ENCODE measurements around the gene VASP.

Gene VASP

GRCh38 chr19:45528149-45528743, 21.0 kb downstream of the VASP start:
- POLR2A ChIA-PET: no interaction called here
- TF ChIP-seq, protein P1, sequence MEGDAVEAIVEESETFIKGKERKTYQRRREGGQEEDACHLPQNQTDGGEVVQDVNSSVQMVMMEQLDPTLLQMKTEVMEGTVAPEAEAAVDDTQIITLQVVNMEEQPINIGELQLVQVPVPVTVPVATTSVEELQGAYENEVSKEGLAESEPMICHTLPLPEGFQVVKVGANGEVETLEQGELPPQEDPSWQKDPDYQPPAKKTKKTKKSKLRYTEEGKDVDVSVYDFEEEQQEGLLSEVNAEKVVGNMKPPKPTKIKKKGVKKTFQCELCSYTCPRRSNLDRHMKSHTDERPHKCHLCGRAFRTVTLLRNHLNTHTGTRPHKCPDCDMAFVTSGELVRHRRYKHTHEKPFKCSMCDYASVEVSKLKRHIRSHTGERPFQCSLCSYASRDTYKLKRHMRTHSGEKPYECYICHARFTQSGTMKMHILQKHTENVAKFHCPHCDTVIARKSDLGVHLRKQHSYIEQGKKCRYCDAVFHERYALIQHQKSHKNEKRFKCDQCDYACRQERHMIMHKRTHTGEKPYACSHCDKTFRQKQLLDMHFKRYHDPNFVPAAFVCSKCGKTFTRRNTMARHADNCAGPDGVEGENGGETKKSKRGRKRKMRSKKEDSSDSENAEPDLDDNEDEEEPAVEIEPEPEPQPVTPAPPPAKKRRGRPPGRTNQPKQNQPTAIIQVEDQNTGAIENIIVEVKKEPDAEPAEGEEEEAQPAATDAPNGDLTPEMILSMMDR (IDR thresholded peaks at IDR 0.05; ENCODE audit: control extremely low read depth, extremely low read depth, low read depth, missing control alignments): no peak
- no peak for DNase-seq (ENCODE audit: extremely low spot score)
- CTCF ChIA-PET: interaction anchor here (1.0 to 4.1 kb wide), 3 partner anchors 14 to 30 kb away, joined by 3 to 22 read pairs (median 4); no protein-coding TSS in a partner anchor

DNA sequence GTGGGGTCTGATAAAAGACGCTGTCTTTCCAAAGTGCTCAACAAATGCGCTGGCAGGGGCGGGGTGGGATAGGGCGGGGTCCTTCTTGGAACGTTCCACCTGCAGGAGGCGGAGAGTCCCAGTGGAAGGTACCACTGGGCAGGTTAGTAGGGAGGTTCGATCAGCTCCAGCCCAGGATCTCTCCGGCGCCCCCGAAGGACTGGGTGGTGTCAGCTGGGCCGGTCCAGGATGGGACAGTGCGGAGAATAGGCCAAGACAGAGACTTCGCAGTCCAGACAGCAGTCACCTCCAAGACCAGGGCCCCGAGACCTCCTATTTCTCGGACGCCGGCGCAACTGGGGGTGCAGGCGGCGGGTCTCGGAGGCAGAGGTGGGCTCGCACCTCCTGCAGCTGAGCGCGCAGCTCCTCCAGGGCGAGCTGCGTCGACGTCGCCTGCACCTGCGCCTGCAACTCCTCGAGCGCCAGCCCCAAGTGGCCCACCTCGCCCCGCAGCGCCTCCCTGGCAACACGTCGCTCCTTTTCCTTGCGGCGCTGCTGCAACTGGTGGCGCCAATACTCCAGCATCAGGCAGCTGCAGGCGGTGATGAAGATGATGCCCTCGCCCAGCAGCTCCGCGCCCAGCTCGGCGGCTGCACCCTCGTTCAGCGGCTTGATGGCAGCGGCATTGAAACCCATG, 21.6 kb downstream of the VASP start:
- DNase-seq (ENCODE audit: extremely low spot score): no peak
- TF ChIP-seq, protein P1 (IDR thresholded peaks at IDR 0.05; ENCODE audit: control extremely low read depth, extremely low read depth, low read depth, missing control alignments): no peak
- ChIA-PET CTCF (interaction anchor here (0.9 to 4.1 kb wide), 3 partner anchors 16 to 34 kb away, joined by 3 to 22 read pairs (median 4); no protein-coding TSS in a partner anchor), POLR2A (no interaction called here)

DNA sequence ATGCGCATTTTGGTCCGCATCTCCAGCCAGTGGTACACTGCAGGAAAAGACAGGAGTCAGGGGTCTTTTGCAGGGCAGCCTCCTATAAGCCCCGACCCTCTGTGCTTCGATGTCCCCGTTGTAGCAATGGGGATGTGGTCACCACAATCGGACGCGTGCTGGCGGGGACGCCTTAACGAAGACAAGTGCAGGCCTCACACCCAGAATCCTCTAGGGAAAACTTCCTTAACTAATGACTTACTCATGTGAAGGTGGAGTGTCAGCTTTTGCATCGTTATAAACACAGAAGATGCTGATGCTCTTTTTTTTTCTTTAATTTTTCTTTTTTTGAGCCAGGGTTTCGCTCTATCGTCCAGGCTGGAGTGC, 22.1 kb downstream of the VASP start:
- TF ChIP-seq, protein P1 (IDR thresholded peaks at IDR 0.05; ENCODE audit: control extremely low read depth, extremely low read depth, low read depth, missing control alignments): no peak
- ChIA-PET POLR2A (no interaction called here), CTCF (interaction anchor here (0.9 to 4.1 kb wide), 4 partner anchors 16 to 35 kb away, joined by 3 to 22 read pairs (median 4); no protein-coding TSS in a partner anchor)
- DNase-seq (ENCODE audit: extremely low spot score): no peak

- ChIA-PET CTCF (interaction anchor here (1.4 kb wide), 1 partner anchor 25 kb away, joined by 3 read pairs; no protein-coding TSS in a partner anchor), POLR2A (no interaction called here)
- TF ChIP-seq, protein P1 (IDR thresholded peaks at IDR 0.05; ENCODE audit: control extremely low read depth, extremely low read depth, low read depth, missing control alignments): no peak
- DNase-seq (ENCODE audit: extremely low spot score): no peak
These were observed 24.1 kb downstream of the VASP start for GRCh38 chr19:45531349-45531748.

- POLR2A ChIA-PET: interaction anchor here (1.1 kb wide), 1 partner anchor 9 kb away, joined by 8 read pairs; no protein-coding TSS in a partner anchor
These were observed 32.2 kb downstream of the VASP start for GRCh38 chr19:45539459-45539858.

DNA sequence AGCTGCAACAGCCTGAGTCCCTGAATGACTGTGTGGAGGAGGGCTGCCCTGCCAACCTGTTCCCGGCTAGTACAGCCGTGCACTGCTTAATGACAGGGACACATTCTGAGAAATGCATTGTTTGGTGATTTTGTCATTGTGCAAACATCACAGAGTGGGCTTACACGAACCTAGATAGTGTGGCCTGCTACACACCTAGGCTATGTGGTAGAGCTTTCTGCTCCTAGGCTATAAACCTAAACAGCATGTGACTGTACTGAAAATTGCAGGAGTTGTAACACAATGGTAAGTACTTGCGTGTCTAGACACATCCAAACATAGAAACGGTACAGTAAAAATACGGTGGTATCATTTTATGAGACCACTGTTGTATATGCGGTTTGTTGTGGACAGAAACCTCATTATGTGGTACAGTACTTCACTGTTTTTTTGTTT, 35.0 kb downstream of the VASP start:
- ChIA-PET CTCF (interaction anchor here (1.0 to 2.3 kb wide), 6 partner anchors 11 to 102 kb away, joined by 4 to 11 read pairs (median 4); no protein-coding TSS in a partner anchor), POLR2A (no interaction called here)

More at GRCh38 chr19:45539459-45539858, 32.2 kb downstream of the VASP start:
- TF ChIP-seq, protein P1 (IDR thresholded peaks at IDR 0.05; ENCODE audit: control extremely low read depth, extremely low read depth, low read depth, missing control alignments): no peak
- DNase-seq (ENCODE audit: extremely low spot score): no peak
- CTCF ChIA-PET: no interaction called here

More for the DNA sequence above, 35.0 kb downstream of the VASP start:
- TF ChIP-seq, protein P1 (IDR thresholded peaks at IDR 0.05; ENCODE audit: control extremely low read depth, extremely low read depth, low read depth, missing control alignments): no peak
- DNase-seq (ENCODE audit: extremely low spot score): no peak

Data from GM10248 (cell line).